Neural cell (in vitro differentiated cells): ENCODE results near the gene HSD11B2.

Experiments used
- CTCF ChIP-seq: fragments of 450-650 bp; IDR thresholded peaks from 2 replicates; pipeline ENCODE4 v1.5.1; 2014; ENCODE audit warnings: antibody characterized with exemption, mild to moderate bottlenecking, moderate library complexity; ENCODE audit not compliant: poor library complexity, severe bottlenecking
- REST ChIP-seq: IDR thresholded peaks from 2 replicates; pipeline ENCODE4 v1.6.1; 2012; ENCODE audit warnings: borderline replicate concordance

GRCh38 chr16:67457611-67458010, 26.7 kb downstream of the HSD11B2 start:
- TF ChIP-seq CTCF = no peak
- TF ChIP-seq REST = no peak
